Skeletal muscle cell (primary cell): Measurements from ENCODE around the gene DNM3.
"Not testable (repeated sequence)": the region's sequence is repeated elsewhere in the genome, so short reads cannot be mapped to it uniquely, and the experiment has no call there.

Experiments
- DNase-seq: peaks from one replicate; pipeline ENCODE4 v3.0.0-alpha.2; 2010; ENCODE audit warnings: low read depth
- H3K4me3 ChIP-seq: 2 replicates; pipeline ENCODE4 v1.5.1; 2011; ENCODE audit warnings: low read depth, mild to moderate bottlenecking, control low read depth, low read length, moderate library complexity

Gene DNM3

GRCh38 chr1:171841050-171841910 lies at the start of gene DNM3:
Gene DNM3 (plus strand): TSS chr1:171841498. CDS start chr1:171841657, 159 bp downstream.
- peak; percentile 45 for DNase-seq
- peak within 1 kb of the TSS; percentile 70 for H3K4me3 ChIP-seq

- H3K4me3 ChIP-seq: no peak overlapping the region
- DNase-seq: no peak
Measured at GRCh38 chr1:171792656-171793369, 48.5 kb upstream of the DNM3 start.

- DNase-seq: no peak
- H3K4me3 ChIP-seq: no peak overlapping the region
Measured at GRCh38 chr1:171793636-171794035, 47.7 kb upstream of the DNM3 start.

- no peak for DNase-seq
- no peak overlapping the region for H3K4me3 ChIP-seq
Measured at GRCh38 chr1:171794085-171794484, 47.2 kb upstream of the DNM3 start.

- DNase-seq: no peak
Measured at GRCh38 chr1:171796592-171796991, 44.7 kb upstream of the DNM3 start.

GRCh38 chr1:171798311-171798710 lies 43.0 kb upstream of the DNM3 start:
- DNase-seq: no peak
- H3K4me3 ChIP-seq: no peak overlapping the region

More at GRCh38 chr1:171796592-171796991, 44.7 kb upstream of the DNM3 start:
- no peak overlapping the region for H3K4me3 ChIP-seq

- DNase-seq: no peak
- no peak overlapping the region for H3K4me3 ChIP-seq
Measured at GRCh38 chr1:171798765-171799164, 42.5 kb upstream of the DNM3 start.

GRCh38 chr1:171799166-171799565 lies 42.1 kb upstream of the DNM3 start:
- no peak overlapping the region for H3K4me3 ChIP-seq
- DNase-seq: no peak

GRCh38 chr1:171799698-171800097 lies 41.6 kb upstream of the DNM3 start:
- DNase-seq, H3K4me3 ChIP-seq: not testable (repeated sequence)

- no peak for DNase-seq
- no peak overlapping the region for H3K4me3 ChIP-seq
Measured at GRCh38 chr1:171800342-171800741, 41.0 kb upstream of the DNM3 start.

GRCh38 chr1:171800851-171801250 lies 40.4 kb upstream of the DNM3 start:
- no peak overlapping the region for H3K4me3 ChIP-seq
- no peak for DNase-seq

GRCh38 chr1:171801487-171801891 lies 39.8 kb upstream of the DNM3 start:
- no peak for DNase-seq
- no peak overlapping the region for H3K4me3 ChIP-seq

GRCh38 chr1:171802207-171802606 lies 39.1 kb upstream of the DNM3 start:
- DNase-seq: no peak

GRCh38 chr1:171803045-171803444 lies 38.3 kb upstream of the DNM3 start:
- DNase-seq: peak; percentile 67
- H3K4me3 ChIP-seq: no peak overlapping the region

More at GRCh38 chr1:171802207-171802606, 39.1 kb upstream of the DNM3 start:
- no peak overlapping the region for H3K4me3 ChIP-seq

GRCh38 chr1:171803461-171804022 lies 37.8 kb upstream of the DNM3 start:
- no peak for DNase-seq
- H3K4me3 ChIP-seq: no peak overlapping the region

- no peak overlapping the region for H3K4me3 ChIP-seq
- DNase-seq: no peak
Measured at GRCh38 chr1:171805395-171806115, 35.7 kb upstream of the DNM3 start.

GRCh38 chr1:171807556-171807955 lies 33.7 kb upstream of the DNM3 start:
- DNase-seq: no peak
- no peak overlapping the region for H3K4me3 ChIP-seq

- DNase-seq: no peak
- no peak overlapping the region for H3K4me3 ChIP-seq
Measured at GRCh38 chr1:171809834-171810233, 31.5 kb upstream of the DNM3 start.

GRCh38 chr1:171811672-171812071 lies 29.6 kb upstream of the DNM3 start:
- no peak for DNase-seq
- no peak overlapping the region for H3K4me3 ChIP-seq

GRCh38 chr1:171814692-171815091 lies 26.6 kb upstream of the DNM3 start:
- H3K4me3 ChIP-seq: no peak overlapping the region
- DNase-seq: peak; percentile 69
